Breast epithelium (tissue), 4 donors: ENCODE data around the gene ETNK1. TPM values are rescaled to one million over a fixed set of nuclear protein-coding genes. Genes with fewer than 3 reads are reported as not detected.

Experiments used
- DNase-seq, 2 donors: peaks; one replicate each; pipeline ENCODE4 v3.0.0-alpha.2; 2019; ENCODE audit warnings: low spot score in 2 of 2
- H3K27ac ChIP-seq, 2 donors: fragments of 200-600 bp; sonication (generic) in 1 of 2; one replicate each; pipeline ENCODE4 v1.5.1; 2016 to 2019; ENCODE audit warnings: mild to moderate bottlenecking in 1 of 2
- H3K27me3 ChIP-seq, 2 donors: fragments of 200-600 bp; sonication (generic) in 1 of 2; one replicate each; pipeline versions ENCODE4 v1.5.1 to v1.6.0; 2017 to 2019; ENCODE audit warnings: control low read depth in 1 of 2, mild to moderate bottlenecking in 1 of 2
- H3K36me3 ChIP-seq: fragments of 200-600 bp; one replicate; pipeline ENCODE4 v1.5.1; 2019
- H3K4me1 ChIP-seq, 2 donors: fragments of 200-600 bp; sonication (generic); one replicate each; pipeline ENCODE4 v1.5.1; 2016 to 2019; ENCODE audit warnings: control low read depth in 1 of 2
- H3K4me3 ChIP-seq, 3 donors: fragments of 200-600 bp; sonication (generic); 1 replicate in 2 of 3; 2 replicates in 1 of 3; pipeline ENCODE4 v1.5.1; 2016 to 2019; ENCODE audit warnings: mild to moderate bottlenecking in 3 of 3, moderate library complexity in 2 of 3
- H3K9me3 ChIP-seq, 2 donors: fragments of 200-600 bp; sonication (generic) in 1 of 2; one replicate each; pipeline ENCODE4 v1.5.1; 2016 to 2019; ENCODE audit warnings: control low read depth in 1 of 2
- CTCF ChIP-seq, 3 donors: fragments of 450-650 bp; IDR thresholded peaks; one replicate each; pipeline ENCODE4 v1.5.1; 2016 to 2017; ENCODE audit warnings: antibody characterized with exemption in 3 of 3, mild to moderate bottlenecking in 3 of 3, moderate library complexity in 3 of 3
- POLR2A ChIP-seq: fragments of 450-650 bp; IDR thresholded peaks from one replicate; pipeline ENCODE4 v1.6.1; 2016; ENCODE audit warnings: antibody characterized with exemption, mild to moderate bottlenecking, moderate library complexity
- POLR2AphosphoS5 ChIP-seq, 3 donors: sonication (generic); formaldehyde crosslinking; IDR thresholded peaks; one replicate each; pipeline ENCODE4 v1.6.1; 2017; ENCODE audit warnings: antibody characterized with exemption in 3 of 3
- intact Hi-C: fragments of 100-400 bp; cut with DNase I; formaldehyde crosslinking; loops from one replicate; pipeline ENCODE4 v1.15.1; 2023; ENCODE audit warnings: low total_unique reads
- total RNA-seq, 3 donors: library from RNA; depleted of rRNA; stranded (reverse); fragments of >200 nt; gene quantifications; one replicate each; pipeline ENCODE4 v1.1.0, GENCODE V29; 2016

The ETNK1 gene
- total RNA-seq, 3 donors from 2014 or later = 26.2 to 67.0 (median 44.6) TPM

DNA sequence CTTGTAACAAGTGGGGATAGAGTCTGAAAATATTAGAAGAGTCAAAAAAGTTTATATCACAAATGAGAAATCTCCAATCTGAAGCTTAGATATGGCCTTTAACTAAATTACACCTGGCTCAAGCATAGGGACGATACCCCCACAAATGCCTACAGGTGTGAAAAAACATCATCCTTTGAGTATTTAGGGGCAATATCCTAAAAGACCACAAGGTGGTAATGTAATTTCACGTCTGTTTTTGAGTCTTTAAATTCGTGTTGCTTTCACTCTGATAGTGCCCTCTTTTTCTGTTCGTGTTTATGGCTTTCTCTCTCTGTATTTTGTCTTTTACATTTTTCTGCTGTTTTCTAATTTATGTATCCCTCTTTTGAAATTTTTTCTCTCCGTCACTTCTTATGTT is 84.3 kb downstream of the ETNK1 start:
- Histone ChIP-seq H3K9me3 (no peaks in the 10 kb centered on the region), H3K36me3 (no peaks in the 10 kb centered on the region), H3K4me1 (no peaks in the 10 kb centered on the region), H3K27me3 (no peaks in the 10 kb centered on the region), H3K4me3 (no peak overlapping the region), H3K27ac (no peak overlapping the region)
- intact Hi-C loops = no loop called here
- TF ChIP-seq POLR2A (no peak), CTCF (IDR thresholded peaks at IDR 0.05) (peak in 1 of 3 donors; percentile 22), POLR2AphosphoS5 (IDR thresholded peaks at IDR 0.05) (no peak)
- no peak for DNase-seq

GRCh38 chr12:22712083-22712482 is 87.1 kb downstream of the ETNK1 start:
- intact Hi-C loops = no loop called here
- no peaks in the 10 kb centered on the region for H3K27me3 ChIP-seq
- TF ChIP-seq POLR2A (no peak), POLR2AphosphoS5 (IDR thresholded peaks at IDR 0.05) (no peak), CTCF (IDR thresholded peaks at IDR 0.05) (no peak)

DNA sequence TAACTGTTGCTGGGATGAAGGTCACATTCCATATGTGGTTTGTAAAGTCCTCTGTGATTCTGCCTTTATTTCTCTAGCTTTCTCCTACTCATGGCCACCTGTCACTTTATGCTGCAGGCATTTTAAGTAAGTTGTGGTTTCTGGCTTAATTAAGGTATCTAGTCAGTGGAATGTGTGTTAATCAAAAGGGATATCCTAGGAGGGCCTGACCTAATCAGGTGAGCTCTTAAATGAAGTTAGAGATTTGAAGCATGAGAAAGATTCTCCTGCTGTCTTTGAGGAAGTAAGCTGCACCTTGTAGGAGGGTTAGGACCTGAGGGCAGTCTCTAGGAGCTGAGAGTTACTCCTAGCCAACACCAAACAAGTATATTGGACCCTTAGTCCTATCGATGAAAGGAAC is 90.3 kb downstream of the ETNK1 start:
- no peak for DNase-seq
- Histone ChIP-seq H3K4me1 (no peaks in the 10 kb centered on the region), H3K36me3 (no peaks in the 10 kb centered on the region), H3K27ac (no peak overlapping the region), H3K27me3 (no peaks in the 10 kb centered on the region), H3K9me3 (no peaks in the 10 kb centered on the region), H3K4me3 (no peak overlapping the region)
- TF ChIP-seq POLR2A (no peak), POLR2AphosphoS5 (IDR thresholded peaks at IDR 0.05) (no peak), CTCF (IDR thresholded peaks at IDR 0.05) (no peak)
- intact Hi-C loops = no loop called here

More at GRCh38 chr12:22712083-22712482, 87.1 kb downstream of the ETNK1 start:
- H3K27ac ChIP-seq = no peak overlapping the region
- H3K4me3 ChIP-seq = no peak overlapping the region
- no peak for DNase-seq
- no peaks in the 10 kb centered on the region for H3K36me3 ChIP-seq
- no peaks in the 10 kb centered on the region for H3K4me1 ChIP-seq
- no peaks in the 10 kb centered on the region for H3K9me3 ChIP-seq

GRCh38 chr12:22719745-22720144 is 94.8 kb downstream of the ETNK1 start:
- TF ChIP-seq POLR2AphosphoS5 (IDR thresholded peaks at IDR 0.05) (no peak), CTCF (IDR thresholded peaks at IDR 0.05) (no peak), POLR2A (no peak)
- H3K4me3 ChIP-seq = no peak overlapping the region
- intact Hi-C loops = no loop called here

DNA sequence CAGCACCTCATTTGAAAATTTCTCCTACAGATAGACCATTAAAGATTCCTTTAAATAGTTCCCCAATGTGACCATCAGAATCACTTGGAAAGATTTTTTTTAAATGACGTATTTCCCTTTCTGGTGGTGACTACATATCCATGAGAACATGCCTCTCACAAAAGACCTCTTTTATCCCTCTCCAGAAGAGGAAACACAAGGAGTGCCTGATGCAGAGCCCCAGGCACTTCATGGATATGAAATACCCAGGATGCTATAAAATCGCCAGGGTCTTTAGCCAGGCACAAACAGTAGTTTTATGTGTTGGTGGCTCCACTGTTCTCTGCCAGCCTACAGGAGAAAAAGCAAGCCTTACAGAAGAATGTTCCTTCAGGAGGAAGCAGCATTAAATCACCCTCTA is 97.1 kb downstream of the ETNK1 start:
- no peaks in the 10 kb centered on the region for H3K9me3 ChIP-seq
- no peaks in the 10 kb centered on the region for H3K27me3 ChIP-seq
- H3K27ac ChIP-seq = no peak overlapping the region
- intact Hi-C loops = no loop called here
- H3K4me1 ChIP-seq = no peaks in the 10 kb centered on the region
- no peak for DNase-seq
- H3K4me3 ChIP-seq = no peak overlapping the region
- no peak for TF ChIP-seq CTCF (IDR thresholded peaks at IDR 0.05)
- no peak for TF ChIP-seq POLR2A
- TF ChIP-seq POLR2AphosphoS5 (IDR thresholded peaks at IDR 0.05) = no peak
- H3K36me3 ChIP-seq = no peaks in the 10 kb centered on the region

More at GRCh38 chr12:22719745-22720144, 94.8 kb downstream of the ETNK1 start:
- H3K36me3 ChIP-seq = no peaks in the 10 kb centered on the region
- no peak overlapping the region for H3K27ac ChIP-seq
- no peaks in the 10 kb centered on the region for H3K4me1 ChIP-seq
- H3K9me3 ChIP-seq = no peaks in the 10 kb centered on the region
- no peak for DNase-seq
- no peaks in the 10 kb centered on the region for H3K27me3 ChIP-seq
